Gastrocnemius medialis (tissue), 4 donors: ENCODE data around the gene COX10. TPM values are rescaled to one million over a fixed set of nuclear protein-coding genes. Genes with fewer than 3 reads are reported as not detected.

Experiments used
- ATAC-seq, 2 donors: fragments of 150-250 bp; one replicate each; pipeline ENCODE4 v1.9.1; 2016
- DNase-seq, 2 donors: peaks; one replicate each; pipeline ENCODE4 v3.0.0-alpha.2; 2019
- H3K27ac ChIP-seq, 4 donors: fragments of 200-600 bp; sonication (generic); 1 replicate in 1 of 4; 2 replicates in 3 of 4; pipeline ENCODE4 v1.5.1; 2016 to 2018; ENCODE audit warnings: mild to moderate bottlenecking in 2 of 4, moderate library complexity in 1 of 4
- H3K27me3 ChIP-seq, 3 donors: fragments of 200-600 bp; sonication (generic) in 2 of 3; 1 replicate in 1 of 3; 2 replicates in 2 of 3; pipeline versions ENCODE4 v1.5.1 to v1.6.0; 2016 to 2019; ENCODE audit warnings: mild to moderate bottlenecking in 1 of 3, moderate library complexity in 1 of 3
- H3K36me3 ChIP-seq, 2 donors: fragments of 200-600 bp; sonication (generic) in 1 of 2; one replicate each; pipeline ENCODE4 v1.5.1; 2017 to 2018
- H3K4me1 ChIP-seq, 2 donors: fragments of 200-600 bp; sonication (generic) in 1 of 2; one replicate each; pipeline ENCODE4 v1.5.1; 2016 to 2017; ENCODE audit warnings: mild to moderate bottlenecking in 2 of 2
- H3K4me3 ChIP-seq, 4 donors: fragments of 200-600 bp; sonication (generic) in 3 of 4; 1 replicate in 1 of 4; 2 replicates in 3 of 4; pipeline ENCODE4 v1.5.1; 2016 to 2019; ENCODE audit warnings: mild to moderate bottlenecking in 2 of 4
- H3K9me3 ChIP-seq, 3 donors: fragments of 200-600 bp; sonication (generic) in 2 of 3; 1 replicate in 1 of 3; 2 replicates in 2 of 3; pipeline ENCODE4 v1.5.1; 2016 to 2019
- CTCF ChIP-seq, 5 experiments: fragments of 450-650 bp in 3 of 5; fragments of 200-600 bp in 2 of 5; sonication (generic) in 2 of 5; IDR thresholded peaks in 4 of 5; conservative IDR thresholded peaks in 1 of 5; 1 replicate in 4 of 5; 2 replicates in 1 of 5; pipeline ENCODE4 v1.5.1; 2016 to 2019; ENCODE audit warnings: antibody characterized with exemption in 5 of 5, mild to moderate bottlenecking in 3 of 5, moderate library complexity in 3 of 5
- POLR2A ChIP-seq, 2 donors: fragments of 450-650 bp; IDR thresholded peaks; one replicate each; pipeline ENCODE4 v1.6.1; 2017; ENCODE audit warnings: antibody characterized with exemption in 2 of 2, mild to moderate bottlenecking in 2 of 2, moderate library complexity in 2 of 2
- in situ Hi-C, 4 donors: fragments of 200-750 bp; cut with MboI; loops; one replicate each; pipeline versions ENCODE4 v1.15.0 to v1.8.0; 2017; ENCODE audit warnings: low sequenced_read_pairs in 4 of 4
- intact Hi-C: fragments of 100-400 bp; cut with DNase I; formaldehyde crosslinking; loops from one replicate; pipeline ENCODE4 v1.15.1; 2023; ENCODE audit warnings: low total_unique reads
- total RNA-seq, 4 donors: library from RNA; depleted of rRNA; stranded (reverse); fragments of >200 nt; gene quantifications; one replicate each; pipeline versions ENCODE4 v1.1.0 to v1.2.3, GENCODE V29; 2016

Gene COX10
- total RNA-seq, 4 donors from 2014 or later: 70.6 to 123 (median 87.3) TPM

GRCh38 chr17:14052886-14053615 lies 16.3 kb upstream of the COX10 start:
- Histone ChIP-seq H3K9me3 (no peaks in the 10 kb centered on the region), H3K4me1 (no peaks in the 10 kb centered on the region), H3K27ac (no peak overlapping the region), H3K27me3 (no peaks in the 10 kb centered on the region), H3K4me3 (no peak overlapping the region), H3K36me3 (peaks cover 0 to 6% of the 10 kb centered on the region in 2 donors)
- DNase-seq (no peak), ATAC-seq (no peak)
- in situ Hi-C loops (no loop called here), intact Hi-C loops (no loop called here)
- TF ChIP-seq POLR2A (IDR thresholded peaks at IDR 0.05) (no peak), CTCF (IDR thresholded peaks at IDR 0.05 in 4 of 5, conservative IDR thresholded peaks at IDR 0.05 in 1 of 5) (no peak)

- Histone ChIP-seq H3K4me3 (no peak overlapping the region), H3K4me1 (peaks cover 9 to 11% of the 10 kb centered on the region in 2 donors), H3K27me3 (no peaks in the 10 kb centered on the region), H3K36me3 (no peaks in the 10 kb centered on the region), H3K9me3 (no peaks in the 10 kb centered on the region), H3K27ac (no peak overlapping the region)
- ATAC-seq (no peak), DNase-seq (no peak)
- intact Hi-C loops (no loop called here), in situ Hi-C loops (no loop called here)
- TF ChIP-seq POLR2A (IDR thresholded peaks at IDR 0.05) (no peak), CTCF (IDR thresholded peaks at IDR 0.05 in 4 of 5, conservative IDR thresholded peaks at IDR 0.05 in 1 of 5) (no peak)
Measured at GRCh38 chr17:14057591-14057990, 11.7 kb upstream of the COX10 start.

GRCh38 chr17:14058051-14058450 lies 11.3 kb upstream of the COX10 start:
- DNase-seq: no peak
- Histone ChIP-seq H3K4me1 (peaks cover 11 to 14% of the 10 kb centered on the region in 2 donors), H3K36me3 (no peaks in the 10 kb centered on the region), H3K9me3 (no peaks in the 10 kb centered on the region), H3K4me3 (no peak overlapping the region), H3K27ac (no peak overlapping the region), H3K27me3 (no peaks in the 10 kb centered on the region)
- in situ Hi-C loops (no loop called here), intact Hi-C loops (no loop called here)
- no peak for TF ChIP-seq POLR2A (IDR thresholded peaks at IDR 0.05)
- no peak for TF ChIP-seq CTCF (IDR thresholded peaks at IDR 0.05 in 4 of 5, conservative IDR thresholded peaks at IDR 0.05 in 1 of 5)
- ATAC-seq: no peak

GRCh38 chr17:14060706-14061105 lies 8.6 kb upstream of the COX10 start:
- intact Hi-C loops (no loop called here), in situ Hi-C loops (no loop called here)
- Histone ChIP-seq H3K9me3 (no peaks in the 10 kb centered on the region), H3K4me3 (no peak overlapping the region), H3K36me3 (no peaks in the 10 kb centered on the region), H3K4me1 (peaks cover 11 to 14% of the 10 kb centered on the region in 2 donors), H3K27me3 (no peaks in the 10 kb centered on the region), H3K27ac (no peak overlapping the region)
- TF ChIP-seq POLR2A (IDR thresholded peaks at IDR 0.05) (no peak), CTCF (IDR thresholded peaks at IDR 0.05 in 4 of 5, conservative IDR thresholded peaks at IDR 0.05 in 1 of 5) (no peak)
- no peak for DNase-seq
- ATAC-seq: no peak
